Measurements from ENCODE around the gene ATXN7L2.

The ATXN7L2 gene

DNA sequence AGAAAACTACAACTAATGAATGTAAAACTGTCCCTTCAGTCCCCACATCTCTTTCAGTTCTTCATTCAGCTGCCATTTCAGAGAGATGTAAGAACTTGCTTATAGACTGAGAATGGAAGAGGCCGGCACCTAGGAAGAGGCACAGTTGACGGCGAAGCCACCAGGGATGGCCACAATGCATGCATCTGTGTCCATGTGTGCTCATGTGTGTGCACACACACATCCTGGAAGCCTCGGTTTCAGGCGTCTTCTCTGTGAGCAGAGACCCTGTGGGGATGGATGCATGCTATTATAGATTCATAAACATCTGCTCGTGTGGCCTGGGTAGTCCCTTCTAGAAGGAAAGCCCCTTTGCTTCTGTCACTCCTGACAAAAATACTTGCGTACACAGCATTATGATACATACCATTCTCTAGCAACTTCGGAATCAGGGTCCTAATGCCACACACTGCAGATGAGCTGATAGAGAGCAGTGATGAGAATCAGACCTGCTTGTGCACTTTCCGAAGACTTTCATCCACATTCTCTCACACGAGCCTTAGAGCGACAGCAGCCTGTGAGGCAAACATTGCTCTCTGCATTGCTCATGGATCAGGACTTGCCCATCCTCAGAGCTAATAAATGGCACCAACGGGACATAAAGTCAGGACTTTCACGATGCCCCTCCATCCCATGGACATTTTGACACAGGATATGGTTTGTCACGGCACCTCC is 43.5 kb downstream of the ATXN7L2 start:
- DNase-seq (ENCODE audit: low spot score): no peak

DNA sequence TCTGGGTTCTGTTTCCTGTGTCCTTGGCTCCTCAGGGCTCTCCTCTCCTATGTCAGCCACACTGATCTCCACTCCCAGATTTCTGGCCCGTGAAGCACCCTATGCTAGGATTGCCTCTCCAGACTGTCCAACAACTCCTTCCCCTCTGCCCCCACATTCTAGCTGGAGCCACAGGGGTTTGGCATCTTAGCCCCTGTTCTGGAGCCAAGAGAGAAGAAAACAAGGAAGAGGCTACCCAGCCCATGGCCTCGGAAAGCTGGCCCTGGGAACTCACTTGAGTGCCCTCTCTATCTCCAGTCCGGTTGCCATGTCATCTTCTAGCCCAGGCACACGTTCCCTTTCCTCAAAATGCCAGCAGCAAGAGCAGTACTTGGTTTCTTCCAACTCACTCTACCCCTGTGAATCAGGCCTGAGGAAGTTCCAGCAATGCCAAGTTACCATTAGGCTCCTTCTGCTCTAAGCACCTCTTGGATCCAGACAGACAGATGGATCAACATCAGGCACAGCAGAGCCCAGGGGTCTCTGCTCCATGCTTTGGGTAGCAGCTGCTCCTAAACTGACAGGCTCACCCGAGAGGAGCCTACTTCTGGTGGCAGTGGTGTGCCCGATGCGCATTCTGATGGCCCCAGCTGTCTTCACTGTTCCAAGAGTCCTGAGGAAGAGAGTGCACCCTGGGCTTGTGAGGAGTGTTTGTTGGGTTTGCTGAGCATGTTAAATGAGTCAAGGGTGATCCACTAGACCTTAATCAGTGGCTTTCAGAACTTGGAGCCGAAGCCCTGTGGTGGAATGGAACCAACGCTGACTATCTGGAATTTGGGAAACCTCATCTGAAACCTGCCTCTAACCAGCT is 44.4 kb downstream of the ATXN7L2 start:
- DNase-seq (ENCODE audit: low spot score): no peak

DNA sequence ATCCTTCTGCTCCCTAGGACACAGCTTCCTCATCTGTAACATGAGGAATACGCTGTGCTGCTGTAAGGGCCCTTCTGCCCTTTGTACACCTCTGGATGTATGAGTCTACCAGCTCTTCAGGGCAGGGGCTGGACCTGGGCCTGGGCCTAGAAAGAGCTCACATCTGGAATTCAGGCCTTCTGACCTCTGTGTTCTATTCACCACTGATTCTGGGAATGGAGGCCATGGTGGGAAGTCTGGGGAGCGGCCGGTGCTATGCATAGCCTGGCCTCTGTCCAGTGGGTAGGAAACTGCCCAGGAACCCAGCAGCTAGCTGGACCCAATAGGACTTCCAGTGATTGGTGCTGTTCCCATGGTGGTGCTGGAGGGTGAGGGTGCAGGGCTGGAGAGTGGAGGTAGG is 45.0 kb downstream of the ATXN7L2 start:
- DNase-seq (ENCODE audit: low spot score): no peak

DNA sequence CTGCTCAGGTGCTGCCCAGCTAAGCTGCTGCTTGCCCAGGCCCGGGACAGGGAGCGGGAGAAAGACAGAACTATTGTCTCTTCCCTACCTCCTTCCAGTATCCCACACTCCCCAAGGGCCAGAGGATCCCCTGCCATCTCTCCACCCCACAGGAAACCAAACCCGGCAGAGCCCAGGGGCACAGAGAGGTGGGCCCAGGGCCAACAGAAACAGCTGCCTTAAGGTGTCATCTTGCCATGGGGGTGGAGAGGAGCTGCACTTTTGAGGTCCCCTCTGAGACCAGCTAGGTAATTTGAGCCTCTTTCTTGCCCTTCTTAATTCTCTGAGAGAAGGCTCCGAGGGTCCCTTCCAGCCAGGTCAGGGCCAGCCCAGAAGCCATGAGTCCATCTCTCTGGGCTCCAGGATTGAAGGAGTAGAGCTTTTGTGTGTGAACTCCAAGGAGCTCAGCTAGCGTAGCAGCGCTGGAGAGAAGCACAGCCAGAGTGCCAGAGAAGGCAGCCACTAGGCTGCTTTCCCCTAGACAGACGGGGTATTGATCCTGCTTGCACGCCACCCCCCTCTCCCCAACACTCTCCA is 46.3 kb downstream of the ATXN7L2 start:
- DNase-seq (ENCODE audit: low spot score): no peak

DNA sequence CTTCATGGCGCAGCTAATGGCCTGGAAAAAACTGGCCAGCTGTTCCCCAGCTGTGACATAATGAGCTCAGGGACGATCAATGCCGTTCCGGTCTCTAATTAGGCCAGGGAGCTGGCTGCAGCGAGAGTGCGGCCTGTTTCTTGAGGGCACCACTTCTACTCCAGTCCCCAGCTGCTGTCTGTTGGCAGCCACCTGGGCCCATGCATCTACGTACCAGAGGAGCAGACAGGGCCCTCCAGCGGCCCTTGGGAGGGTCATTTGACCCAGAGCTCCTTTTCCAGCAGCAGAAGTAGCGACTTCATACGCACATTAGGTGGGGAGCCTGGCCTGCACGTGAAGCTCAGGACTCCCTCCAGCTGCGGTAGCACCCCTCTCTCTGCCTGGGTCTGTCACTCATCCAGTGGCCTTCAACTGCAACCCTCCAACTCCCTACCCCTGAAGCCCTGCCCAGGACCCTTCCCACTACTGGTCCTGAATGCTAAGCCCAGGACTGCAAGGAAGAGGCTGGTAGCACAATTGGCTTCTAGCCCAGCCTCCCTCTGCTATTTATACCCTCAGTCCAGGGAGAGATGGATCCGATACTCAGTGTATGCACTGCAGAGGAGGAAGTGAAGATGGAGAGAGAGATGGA is 46.9 kb downstream of the ATXN7L2 start:
- DNase-seq (ENCODE audit: low spot score): no peak

DNA sequence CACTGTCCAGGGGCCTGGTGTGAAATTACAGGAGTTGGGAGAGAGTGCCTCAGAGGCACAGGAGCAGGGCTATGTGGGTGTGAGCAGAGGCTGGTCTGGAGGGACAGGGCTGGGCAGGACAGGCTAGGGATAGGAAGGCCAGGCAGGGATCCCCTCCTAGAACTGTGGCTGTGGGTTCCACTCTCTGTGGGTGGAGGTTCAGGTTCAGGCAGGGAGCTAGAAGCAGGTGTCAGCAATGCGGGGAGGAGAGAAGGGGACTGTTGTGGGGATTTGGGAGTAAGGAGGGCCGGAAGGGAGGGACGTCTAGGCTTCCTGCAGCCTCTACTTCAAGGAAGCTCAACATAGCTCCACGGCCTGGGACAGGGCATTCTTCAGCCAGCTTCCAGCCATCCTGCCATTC is 47.7 kb downstream of the ATXN7L2 start:
- DNase-seq (ENCODE audit: low spot score): no peak

DNA sequence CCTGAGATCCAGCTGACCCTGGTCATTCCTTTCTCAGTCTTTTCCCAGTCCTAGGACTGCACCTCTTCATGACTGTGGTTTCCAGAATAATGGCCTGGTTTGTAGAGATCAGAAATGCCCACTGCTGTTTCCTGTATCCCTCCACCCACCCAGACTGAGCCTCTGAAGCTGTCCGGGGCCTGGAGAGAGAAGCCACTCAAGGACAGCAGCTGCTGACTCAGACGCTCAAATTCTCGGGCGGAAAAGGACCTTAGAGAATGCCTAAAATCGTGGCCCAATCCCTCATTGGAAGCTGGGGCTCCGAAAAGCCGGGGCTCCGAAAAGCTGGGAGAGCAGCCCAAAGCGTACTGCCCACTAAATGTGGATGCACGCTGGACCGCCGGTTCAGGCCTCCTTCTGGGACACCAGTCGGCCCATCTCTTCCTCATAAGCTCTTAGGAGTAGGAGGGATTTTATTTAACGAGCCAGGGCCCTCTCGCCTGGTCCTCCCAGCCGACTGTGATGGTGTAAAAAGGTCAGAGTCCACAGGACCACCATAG is 48.2 kb downstream of the ATXN7L2 start:
- DNase-seq (ENCODE audit: low spot score): no peak

DNA sequence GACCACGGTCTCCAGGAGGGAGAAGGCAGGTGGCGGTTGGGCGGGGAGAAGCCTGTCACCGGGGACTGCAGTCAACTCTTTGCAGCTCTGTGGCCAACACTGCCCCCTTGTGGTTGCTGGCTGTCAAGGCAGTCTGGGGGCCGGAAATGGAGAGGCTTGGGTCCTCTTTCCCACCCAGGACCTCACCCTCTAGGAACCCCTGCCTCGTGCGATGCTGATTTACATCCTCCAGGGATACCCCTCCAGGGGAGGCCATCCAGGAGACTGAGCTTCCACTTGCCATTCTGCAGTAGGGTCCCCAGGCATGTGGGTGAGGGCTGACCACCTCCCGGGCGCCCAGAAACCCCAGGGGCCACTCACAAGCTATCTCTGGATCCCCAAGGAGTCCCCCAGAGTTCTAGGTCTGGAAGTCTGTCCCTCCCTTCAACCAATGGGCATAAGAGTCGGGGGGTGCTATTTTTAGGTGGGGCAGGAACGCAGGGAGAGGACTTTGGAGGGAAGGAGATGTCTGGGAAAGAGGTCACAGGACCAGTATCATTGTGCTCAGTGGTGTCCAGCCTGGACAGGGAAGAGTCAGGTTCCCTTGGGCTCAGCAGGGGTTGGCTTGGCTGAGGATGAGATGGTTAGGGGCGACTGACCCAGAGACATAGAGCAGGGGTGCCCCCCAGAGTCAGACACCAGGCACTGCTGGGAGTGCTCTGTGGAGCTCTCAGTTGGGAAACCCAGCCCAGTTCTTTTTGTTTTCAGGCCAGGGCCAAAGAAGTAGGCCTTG is 48.8 kb downstream of the ATXN7L2 start:
- peak; percentile 85 for DNase-seq (ENCODE audit: low spot score)

DNA sequence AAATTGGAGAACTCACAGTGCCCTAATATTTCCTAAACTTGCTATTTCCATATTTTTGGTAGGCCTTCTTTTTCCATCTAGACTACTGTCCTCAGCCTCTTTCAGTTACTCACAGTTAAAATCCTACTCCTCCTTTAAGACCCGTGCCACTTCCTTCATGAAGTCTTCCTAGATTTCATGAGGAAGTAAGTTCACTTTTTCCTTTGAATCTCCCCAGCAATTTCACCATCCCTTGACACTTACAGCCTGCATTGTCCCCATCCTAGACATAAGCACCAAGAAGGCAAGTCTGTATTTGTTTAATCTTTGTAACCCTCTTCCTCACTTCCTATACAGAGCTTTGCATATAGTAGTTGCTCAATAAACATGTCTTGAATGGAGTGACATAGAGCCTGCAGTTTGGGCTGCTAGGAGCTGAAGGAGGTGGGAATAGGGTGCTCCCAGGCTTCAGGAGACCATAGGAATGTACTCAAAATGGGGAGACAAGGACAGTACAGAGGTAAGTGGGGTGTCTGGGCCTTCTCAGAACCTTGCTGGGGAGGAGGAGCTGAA is 50.7 kb downstream of the ATXN7L2 start:
- DNase-seq (ENCODE audit: low spot score): no peak

DNA sequence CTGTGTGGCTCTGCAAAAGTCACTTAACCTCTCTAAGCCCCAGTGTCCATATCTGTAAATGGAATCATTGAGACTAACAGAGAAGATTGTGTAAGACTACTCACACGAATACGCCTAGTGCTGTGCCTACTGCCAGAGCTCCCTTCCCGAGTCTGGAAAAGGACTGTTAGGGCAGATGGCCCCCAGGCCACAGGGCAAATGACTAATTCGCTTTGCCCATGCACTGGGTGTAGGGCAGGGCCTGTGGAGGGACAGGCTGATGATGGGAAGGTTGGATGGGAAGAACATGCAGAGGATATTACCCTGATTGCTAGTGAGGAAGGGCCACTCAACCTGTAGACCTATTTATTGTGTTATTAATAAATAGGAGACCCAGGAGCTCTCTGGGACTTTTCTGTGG is 51.8 kb downstream of the ATXN7L2 start:
- no peak for DNase-seq (ENCODE audit: low spot score)

DNA sequence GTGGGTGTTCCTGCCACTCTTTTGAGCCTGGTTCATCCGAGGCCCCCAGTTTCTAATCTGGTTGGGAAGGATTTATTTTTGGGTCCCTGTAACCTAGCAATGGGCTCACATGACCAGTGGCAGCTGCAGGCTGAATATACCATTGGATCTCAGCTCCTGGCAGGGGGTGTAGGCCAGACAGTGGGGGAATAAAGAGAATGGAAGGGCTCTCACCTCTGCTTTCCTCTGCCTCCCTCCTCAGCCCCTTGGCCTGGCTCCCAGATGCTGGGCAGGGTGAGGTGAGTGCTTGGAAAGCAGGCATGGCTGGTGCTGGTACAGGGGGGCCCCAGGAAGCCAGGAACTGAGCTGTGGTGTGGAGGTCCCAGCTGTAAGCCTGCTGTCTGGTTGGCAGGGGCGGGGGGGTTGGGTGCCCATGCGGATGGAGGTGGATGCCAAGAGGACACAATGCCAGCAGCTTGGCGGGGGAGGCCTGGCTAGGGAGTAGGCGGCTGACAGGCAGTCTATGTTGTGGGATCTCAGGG is 52.3 kb downstream of the ATXN7L2 start:
- DNase-seq (ENCODE audit: low spot score): no peak

DNA sequence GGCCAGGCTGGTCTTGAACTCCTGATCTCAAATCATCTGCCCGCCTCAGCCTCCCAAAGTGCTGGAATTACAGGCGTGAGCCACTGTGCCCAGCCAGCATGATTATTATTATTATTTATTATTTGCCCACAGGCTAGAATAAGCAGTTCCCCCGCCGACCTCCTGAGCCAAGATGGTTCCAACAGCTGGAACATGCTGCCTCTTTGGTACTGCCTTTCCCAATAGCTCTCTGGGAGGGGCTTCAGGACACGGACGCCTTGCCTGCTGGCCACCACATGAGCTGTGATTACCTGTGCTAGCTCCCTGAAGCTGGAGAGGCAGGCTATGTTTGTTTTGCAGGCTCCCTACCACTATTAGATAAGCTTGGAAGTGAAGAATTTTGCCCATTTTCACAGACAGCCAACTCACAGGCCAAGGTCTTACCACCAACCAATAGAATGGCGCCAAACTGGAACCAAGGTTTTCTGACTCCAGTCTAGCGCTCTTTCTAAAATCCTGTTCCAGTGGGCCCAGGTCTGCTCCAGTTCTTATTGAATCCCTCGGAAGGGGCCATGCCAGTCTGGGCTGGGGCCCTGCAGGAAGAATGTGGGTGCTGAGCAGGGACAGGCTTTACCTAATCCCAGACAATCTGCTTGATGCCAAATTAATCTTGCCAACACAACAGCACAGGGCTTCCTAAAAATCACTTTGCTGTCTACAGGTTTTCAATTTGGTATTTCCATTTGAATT is 53.9 kb downstream of the ATXN7L2 start:
- no peak for DNase-seq (ENCODE audit: low spot score)

DNA sequence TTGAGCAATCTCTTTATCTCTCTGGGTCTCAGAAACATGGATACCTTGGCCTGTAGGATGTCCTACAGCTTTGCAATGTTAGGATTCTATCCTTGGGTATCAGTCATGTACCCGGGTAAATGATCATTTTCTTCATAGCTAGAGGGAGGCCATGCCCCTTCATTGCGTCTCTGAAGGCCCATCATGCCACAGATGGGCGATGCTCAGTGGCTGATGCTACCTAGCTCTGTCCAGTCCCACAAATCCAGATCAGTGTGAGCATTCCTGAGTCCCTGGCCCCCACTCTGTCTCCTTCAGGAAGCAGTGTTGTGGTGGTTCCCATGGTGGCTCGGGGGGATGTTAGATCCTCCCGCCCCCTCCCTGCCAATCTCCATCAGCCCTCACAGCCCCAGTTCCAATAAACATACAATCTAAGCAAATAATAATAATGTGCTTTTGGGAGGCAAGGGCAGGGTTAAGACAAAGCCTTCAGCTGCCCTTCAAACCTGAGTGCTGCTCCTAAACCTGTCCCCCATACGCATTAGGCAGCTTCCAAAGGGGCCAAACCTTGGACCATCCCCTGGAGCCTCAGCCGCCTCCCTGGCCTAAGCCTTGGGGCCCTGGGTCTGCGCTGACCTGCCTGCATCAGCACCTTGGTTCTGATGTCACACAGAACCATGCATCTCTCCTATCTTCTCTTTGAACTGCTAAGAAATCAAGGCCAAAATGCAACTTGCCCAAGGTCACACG is 55.3 kb downstream of the ATXN7L2 start:
- no peak for DNase-seq (ENCODE audit: low spot score)

DNA sequence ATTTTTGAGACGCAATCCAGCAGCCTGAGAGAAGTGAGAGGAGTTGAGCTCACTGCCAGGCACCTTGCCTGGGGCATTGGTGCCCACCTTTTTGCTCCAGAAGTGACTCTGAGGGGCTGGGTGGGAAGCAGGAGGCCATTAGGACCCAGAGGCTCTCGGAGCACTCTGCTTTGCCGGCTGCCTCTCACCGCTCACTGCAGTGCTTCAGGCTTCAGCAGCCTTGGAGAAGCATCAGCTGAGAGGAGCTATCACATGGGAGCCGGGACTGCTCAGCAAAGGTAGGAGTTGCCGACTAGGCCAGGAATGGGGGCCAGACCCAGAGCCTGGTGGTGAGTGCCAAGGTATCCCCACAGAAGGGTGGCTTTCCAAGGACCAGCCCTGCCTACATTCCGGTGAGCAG is 56.0 kb downstream of the ATXN7L2 start, which contains the start of gene GPR61:
Gene GPR61 (plus strand): TSS at position 197 of the 400 bp plus-strand sequence. CDS start 3,151 bp downstream, outside the sequence.
- DNase-seq (ENCODE audit: low spot score): no peak

DNA sequence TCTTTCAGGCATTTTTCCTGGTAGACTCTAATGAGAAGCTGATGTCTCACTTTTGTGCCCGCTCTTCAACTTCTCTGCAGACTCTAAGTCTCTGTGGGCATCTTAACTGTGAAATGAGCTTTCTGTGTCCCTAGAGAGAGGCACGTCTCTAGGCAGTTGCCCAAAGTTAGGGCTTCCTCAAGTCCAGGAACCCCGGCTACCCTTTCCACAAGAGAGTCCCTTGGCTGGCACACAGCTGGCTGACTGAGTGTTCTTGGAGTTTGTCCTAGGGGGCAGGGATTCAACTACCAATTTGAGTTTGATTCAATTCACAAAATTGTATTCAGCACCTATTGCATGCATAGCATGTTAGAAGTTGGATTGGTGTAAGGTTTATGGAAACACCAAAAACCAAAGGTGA is 57.4 kb downstream of the ATXN7L2 start:
- no peak for DNase-seq (ENCODE audit: low spot score)

All from hematopoietic multipotent progenitor cell treated with erythropoietin and hydrocortisone succinate and interleukin-3 and kit ligand, for 17 days (in vitro differentiated cells).